ENCODE measurements around the gene SNX9. TPM values are rescaled to one million over a fixed set of nuclear protein-coding genes. Genes with fewer than 3 reads are reported as not detected.

The SNX9 gene
- total and polyA plus RNA-seq, 2 donors (not counting 1 experiment from before 2014, with no cell fraction given) = 10.0 to 50.7 TPM

- no peaks in the 10 kb centered on the region for H3K9me3 Mint-ChIP-seq (ENCODE audit: insufficient read depth)
- Histone ChIP-seq H3K27ac (ENCODE audit: low read length in 2 of 2) (no peak overlapping the region), H3K4me3 (ENCODE audit: control extremely low read depth in 1 of 5, extremely low read depth in 1 of 5, insufficient read depth in 1 of 5, low read depth in 2 of 5, low read length in 4 of 5) (no peak overlapping the region), H3K79me2 (ENCODE audit: control insufficient read depth, insufficient read depth, low read length) (peaks cover 100% of the 10 kb centered on the region), H4K20me1 (ENCODE audit: control insufficient read depth, insufficient read depth, low read length, poor library complexity, severe bottlenecking) (peaks cover 61% of the 10 kb centered on the region), H3K36me3 (replicated peaks in 1 of 2; ENCODE audit: control extremely low read depth in 1 of 2, control insufficient read depth in 1 of 2, extremely low read depth in 1 of 2, insufficient read depth in 2 of 2, low read length in 1 of 2) (no peaks in the 10 kb centered on the region), H3K9ac (ENCODE audit: low read length) (no peak overlapping the region), H3K27me3 (replicated peaks in 1 of 4; ENCODE audit: control extremely low read depth in 1 of 4, control insufficient read depth in 3 of 4, insufficient read depth in 4 of 4, low read length in 3 of 4) (no peaks in the 10 kb centered on the region), H3K4me2 (replicated peaks; ENCODE audit: low read depth, low read length, poor library complexity, severe bottlenecking) (peak overlapping the region; percentile 59), H3K4me1 (ENCODE audit: control insufficient read depth in 2 of 2, insufficient read depth in 2 of 2, low read length in 2 of 2) (peaks cover 36 to 40% of the 10 kb centered on the region in 2 donors), H3K9me3 (ENCODE audit: control extremely low read depth in 1 of 3, control insufficient read depth in 2 of 3, insufficient read depth in 1 of 3, low read length in 2 of 3) (peaks cover 0 to 10% (median 0%) of the 10 kb centered on the region in 3 donors), H2AFZ (ENCODE audit: insufficient read depth, low read depth, low read length, poor library complexity, severe bottlenecking) (no peak overlapping the region)
- ChIA-PET CTCF (interaction anchor here (0.8 to 1.6 kb wide), 2 partner anchors 32 to 79 kb away, joined by 4 to 8 read pairs; no protein-coding TSS in a partner anchor), POLR2A (interaction anchor here (0.7 kb wide), 1 partner anchor 11 kb away, joined by 3 read pairs; no protein-coding TSS in a partner anchor)
- DNase-seq (no peak), ATAC-seq (ENCODE audit: low read depth) (no peak)
- no peak overlapping the region for H3K4me3 Mint-ChIP-seq
- H3K27me3 Mint-ChIP-seq = no peaks in the 10 kb centered on the region
- 86% methylated on average over 2 of the region's 2 CpGs for WGBS (ENCODE audit: insufficient coverage)
- H3K27ac Mint-ChIP-seq = no peak overlapping the region
- intact Hi-C loops (cut with micrococcal nuclease) = loop anchor here (2.0 kb wide), 1 partner anchor 15 kb away; no protein-coding TSS in a partner anchor
- TF ChIP-seq CTCF (IDR thresholded peaks at IDR 0.05) = no peak
- TF ChIP-seq EZH2 (IDR thresholded peaks at IDR 0.05; ENCODE audit: borderline replicate concordance, insufficient read depth, low read depth, low read length, poor library complexity, severe bottlenecking) = no peak
- peaks cover 72% of the 10 kb centered on the region for H3K4me1 Mint-ChIP-seq
Measured at GRCh38 chr6:157840261-157840660, 17.2 kb downstream of the SNX9 start.

- no peaks in the 10 kb centered on the region for H3K27me3 ChIP-seq (replicated peaks in 1 of 4; ENCODE audit: control extremely low read depth in 1 of 4, control insufficient read depth in 3 of 4, insufficient read depth in 4 of 4, low read length in 3 of 4)
- peak overlapping the region; percentile 59 for H3K4me2 ChIP-seq (replicated peaks; ENCODE audit: low read depth, low read length, poor library complexity, severe bottlenecking)
- no peak overlapping the region for H3K27ac ChIP-seq (ENCODE audit: low read length in 2 of 2)
- H3K4me1 ChIP-seq (ENCODE audit: control insufficient read depth in 2 of 2, insufficient read depth in 2 of 2, low read length in 2 of 2) = peaks cover 40 to 45% of the 10 kb centered on the region in 2 donors
- ATAC-seq (ENCODE audit: low read depth) = no peak
- CTCF ChIA-PET = interaction anchor here (0.8 to 1.6 kb wide), 2 partner anchors 32 to 80 kb away, joined by 4 to 8 read pairs; no protein-coding TSS in a partner anchor
- H3K4me3 ChIP-seq (ENCODE audit: control extremely low read depth in 1 of 5, extremely low read depth in 1 of 5, insufficient read depth in 1 of 5, low read depth in 2 of 5, low read length in 4 of 5) = no peak overlapping the region
- no peak overlapping the region for H2AFZ ChIP-seq (ENCODE audit: insufficient read depth, low read depth, low read length, poor library complexity, severe bottlenecking)
- intact Hi-C loops (cut with micrococcal nuclease) = loop anchor here (1.0 to 2.0 kb wide), 2 partner anchors 10 to 16 kb away; no protein-coding TSS in a partner anchor
- no peaks in the 10 kb centered on the region for H3K36me3 ChIP-seq (replicated peaks in 1 of 2; ENCODE audit: control extremely low read depth in 1 of 2, control insufficient read depth in 1 of 2, extremely low read depth in 1 of 2, insufficient read depth in 2 of 2, low read length in 1 of 2)
- no peaks in the 10 kb centered on the region for H3K9me3 Mint-ChIP-seq (ENCODE audit: insufficient read depth)
- H3K9ac ChIP-seq (ENCODE audit: low read length) = no peak overlapping the region
- no peak for DNase-seq
- H3K27me3 Mint-ChIP-seq = no peaks in the 10 kb centered on the region
- peaks cover 59% of the 10 kb centered on the region for H4K20me1 ChIP-seq (ENCODE audit: control insufficient read depth, insufficient read depth, low read length, poor library complexity, severe bottlenecking)
- H3K9me3 ChIP-seq (ENCODE audit: control extremely low read depth in 1 of 3, control insufficient read depth in 2 of 3, insufficient read depth in 1 of 3, low read length in 2 of 3) = peaks cover 0 to 8% (median 0%) of the 10 kb centered on the region in 3 donors
- POLR2A ChIA-PET = interaction anchor here (0.7 kb wide), 1 partner anchor 11 kb away, joined by 3 read pairs; no protein-coding TSS in a partner anchor
- peaks cover 72% of the 10 kb centered on the region for H3K4me1 Mint-ChIP-seq
- TF ChIP-seq EZH2 (IDR thresholded peaks at IDR 0.05; ENCODE audit: borderline replicate concordance, insufficient read depth, low read depth, low read length, poor library complexity, severe bottlenecking) (no peak), CTCF (IDR thresholded peaks at IDR 0.05) (no peak)
- H3K79me2 ChIP-seq (ENCODE audit: control insufficient read depth, insufficient read depth, low read length) = peaks cover 97% of the 10 kb centered on the region
- no peak overlapping the region for H3K27ac Mint-ChIP-seq
- 89% methylated on average over 5 of the region's 6 CpGs for WGBS (ENCODE audit: insufficient coverage)
- H3K4me3 Mint-ChIP-seq = peak overlapping the region; percentile 43
Measured at GRCh38 chr6:157840776-157841175, 17.7 kb downstream of the SNX9 start.

All from B cell (primary cell).